HG03460 (cell line): ENCODE measurements around the gene FRAT2.
"Not testable (repeated sequence)": the region's sequence is repeated elsewhere in the genome, so short reads cannot be mapped to it uniquely, and the experiment has no call there.

Experiments
- ATAC-seq: cut with Tn5 transposase; IDR thresholded peaks from one replicate; pipeline ENCODE4 v1.9.1; 2021; ENCODE audit not compliant: unreplicated experiment

Gene FRAT2

GRCh38 chr10:97292097-97292861 lies 42.2 kb downstream of the FRAT2 start, which contains the start of gene ARHGAP19:
Gene ARHGAP19 (minus strand): TSS chr10:97292637. CDS start chr10:97292627, 10 bp downstream.
- peak; percentile 93 for ATAC-seq

- no peak for ATAC-seq
These were observed 43.0 kb downstream of the FRAT2 start for GRCh38 chr10:97291357-97292096.

- not testable (repeated sequence) for ATAC-seq
These were observed 43.8 kb downstream of the FRAT2 start for GRCh38 chr10:97290576-97291356.

- ATAC-seq: not testable (repeated sequence)
These were observed 44.5 kb downstream of the FRAT2 start for GRCh38 chr10:97290076-97290475.
